ENCODE data around the gene SMG6. TPM values are rescaled to one million over a fixed set of nuclear protein-coding genes. Genes with fewer than 3 reads are reported as not detected.

SMG6 gene
- total and polyA plus RNA-seq, 2 of the 8 experiments (the other 6 are each of a cell fraction or from before 2014, with no cell fraction given), result 18.5 to 25.2 TPM

DNA sequence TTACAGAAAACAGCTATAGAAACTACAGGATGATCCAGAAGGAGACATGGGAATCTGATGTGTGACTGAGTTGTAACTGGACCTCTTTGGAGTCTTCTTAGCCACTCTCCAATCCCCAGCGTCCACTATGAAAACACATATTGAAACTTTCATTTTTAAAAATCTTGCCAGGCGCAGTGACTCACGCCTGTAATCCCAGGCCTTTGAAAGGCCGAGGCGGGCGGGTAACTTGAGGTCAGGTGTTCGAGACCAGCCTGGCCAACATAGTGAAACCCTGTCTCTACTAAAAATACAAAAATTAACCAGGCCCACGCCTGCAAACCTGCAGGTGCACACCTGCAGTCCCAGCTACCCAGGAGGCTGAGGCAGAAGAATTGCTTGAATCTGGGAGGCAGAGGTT, 195.4 kb downstream of the SMG6 start:
- 90% methylated on average over 8 of the region's 8 CpGs; no CpG with 5 or more reads in 1 of the 2 experiments for WGBS, 2 experiments (ENCODE audit: extremely low coverage in 1 of 2, insufficient coverage in 1 of 2, insufficient read length in 1 of 2, insufficient replicate concordance in 2 of 2, low coverage in 1 of 2, low lambda C conversion rate in 2 of 2, missing lambda C conversion rate in 1 of 2)
- H3K36me3 ChIP-seq (ENCODE audit: control insufficient read depth in 2 of 4, insufficient read depth in 4 of 4, low read length in 3 of 4), result no peaks in the 10 kb centered on the region
- DNase-seq (ENCODE audit: low read depth in 1 of 2, low spot score in 2 of 2) (no peak), FAIRE-seq (no peak)
- H2BK15ac ChIP-seq (ENCODE audit: low read length), result no peak overlapping the region
- no peak overlapping the region for H2BK20ac ChIP-seq (ENCODE audit: low read length)
- H2AK5ac ChIP-seq (ENCODE audit: low read depth, low read length), result no peak overlapping the region
- H3K4me2 ChIP-seq (ENCODE audit: insufficient read depth in 1 of 2, low read depth in 2 of 2, low read length in 2 of 2), result no peak overlapping the region
- no peaks in the 10 kb centered on the region for H3K79me1 ChIP-seq (ENCODE audit: low read depth, low read length)
- no peak overlapping the region for H4K8ac ChIP-seq (ENCODE audit: extremely low read depth, insufficient read depth, low read length)
- no peak overlapping the region for H3K27ac ChIP-seq (ENCODE audit: low read depth, low read length)
- CTCF ChIA-PET (ENCODE audit: partially characterized antibody), result interaction anchor here (1.0 to 4.0 kb wide), 3 partner anchors 13 to 50 kb away, joined by 3 to 27 read pairs (median 4); no protein-coding TSS in a partner anchor
- H3K9ac ChIP-seq (replicated peaks in 1 of 4; ENCODE audit: extremely low read depth in 1 of 4, low read depth in 3 of 4, low read length in 3 of 4), result no peak overlapping the region
- POLR2A ChIA-PET (ENCODE audit: partially characterized antibody), result no interaction called here
- H3K14ac ChIP-seq (ENCODE audit: insufficient read length), result no peak overlapping the region
- H3K56ac ChIP-seq (replicated peaks; ENCODE audit: insufficient read length, low read depth, low read length), result no peak overlapping the region
- H3K79me2 ChIP-seq (ENCODE audit: control insufficient read depth in 1 of 2, insufficient read depth in 2 of 2, low read length in 2 of 2), result no peaks in the 10 kb centered on the region
- H3K4me3 ChIP-seq (ENCODE audit: extremely low read depth in 1 of 4, insufficient read depth in 2 of 4, low read depth in 3 of 4, low read length in 4 of 4), result no peak overlapping the region
- H3K4me1 ChIP-seq (replicated peaks in 1 of 4; ENCODE audit: control insufficient read depth in 3 of 4, insufficient read depth in 4 of 4, low read length in 3 of 4), result no peaks in the 10 kb centered on the region
- no peak overlapping the region for H4K91ac ChIP-seq (replicated peaks; ENCODE audit: insufficient read length, low read length)
- H4K5ac ChIP-seq (ENCODE audit: insufficient read length, low read depth, low read length), result no peak overlapping the region
- H3K9me3 ChIP-seq (ENCODE audit: insufficient read depth in 2 of 2, low read depth in 1 of 2, low read length in 1 of 2), result no peaks in the 10 kb centered on the region
- no peak overlapping the region for H2BK12ac ChIP-seq (ENCODE audit: low read depth, low read length)
- H3K23ac ChIP-seq (ENCODE audit: insufficient read length), result no peak overlapping the region
- H4K20me1 ChIP-seq (replicated peaks in 1 of 2; ENCODE audit: control insufficient read depth in 1 of 2, insufficient read depth in 2 of 2, low read length in 2 of 2), result no peaks in the 10 kb centered on the region
- H2BK120ac ChIP-seq (replicated peaks; ENCODE audit: low read depth, low read length), result no peak overlapping the region
- H3K27me3 ChIP-seq (replicated peaks in 1 of 4; ENCODE audit: control insufficient read depth in 3 of 4, extremely low read depth in 1 of 4, insufficient read depth in 3 of 4, low read length in 3 of 4), result no peaks in the 10 kb centered on the region
- H2BK5ac ChIP-seq (ENCODE audit: low read depth, low read length), result no peak overlapping the region
- H3K18ac ChIP-seq (ENCODE audit: extremely low read depth, low read length), result no peak overlapping the region
- H2AFZ ChIP-seq (ENCODE audit: low read length), result no peak overlapping the region
- no peak overlapping the region for H3K4ac ChIP-seq (replicated peaks; ENCODE audit: insufficient read length, low read depth, low read length)
- no peaks in the 10 kb centered on the region for H3K23me2 ChIP-seq (ENCODE audit: low read depth, low read length)
- TF ChIP-seq SUZ12 (IDR thresholded peaks at IDR 0.05; ENCODE audit: low read length) (no peak), POLR2AphosphoS5 (IDR thresholded peaks at IDR 0.05; ENCODE audit: low read depth, low read length) (no peak), TCF12 (IDR thresholded peaks at IDR 0.05; ENCODE audit: low read depth, low read length) (no peak), TBP (IDR thresholded peaks at IDR 0.05; ENCODE audit: low read depth, low read length) (no peak), ZNF274 (IDR thresholded peaks at IDR 0.05; ENCODE audit: borderline replicate concordance, extremely low read depth, low read length) (no peak), SP4 (IDR thresholded peaks at IDR 0.05; ENCODE audit: low read length) (no peak), SP2 (IDR thresholded peaks at IDR 0.05; ENCODE audit: low read length) (no peak), SIRT6 (IDR thresholded peaks at IDR 0.05; ENCODE audit: low read length) (no peak), KDM5A (IDR thresholded peaks at IDR 0.05; ENCODE audit: low read length) (no peak), RXRA (IDR thresholded peaks at IDR 0.05; ENCODE audit: insufficient read depth, low read depth, low read length) (no peak)
